ENCODE measurements around the gene CHST15. TPM values are rescaled to one million over a fixed set of nuclear protein-coding genes. Genes with fewer than 3 reads are reported as not detected.

The CHST15 gene
- total and polyA plus RNA-seq, 2 of the 4 experiments (the other 2 are of a cell fraction), result 0.14 to 0.18 TPM

DNA sequence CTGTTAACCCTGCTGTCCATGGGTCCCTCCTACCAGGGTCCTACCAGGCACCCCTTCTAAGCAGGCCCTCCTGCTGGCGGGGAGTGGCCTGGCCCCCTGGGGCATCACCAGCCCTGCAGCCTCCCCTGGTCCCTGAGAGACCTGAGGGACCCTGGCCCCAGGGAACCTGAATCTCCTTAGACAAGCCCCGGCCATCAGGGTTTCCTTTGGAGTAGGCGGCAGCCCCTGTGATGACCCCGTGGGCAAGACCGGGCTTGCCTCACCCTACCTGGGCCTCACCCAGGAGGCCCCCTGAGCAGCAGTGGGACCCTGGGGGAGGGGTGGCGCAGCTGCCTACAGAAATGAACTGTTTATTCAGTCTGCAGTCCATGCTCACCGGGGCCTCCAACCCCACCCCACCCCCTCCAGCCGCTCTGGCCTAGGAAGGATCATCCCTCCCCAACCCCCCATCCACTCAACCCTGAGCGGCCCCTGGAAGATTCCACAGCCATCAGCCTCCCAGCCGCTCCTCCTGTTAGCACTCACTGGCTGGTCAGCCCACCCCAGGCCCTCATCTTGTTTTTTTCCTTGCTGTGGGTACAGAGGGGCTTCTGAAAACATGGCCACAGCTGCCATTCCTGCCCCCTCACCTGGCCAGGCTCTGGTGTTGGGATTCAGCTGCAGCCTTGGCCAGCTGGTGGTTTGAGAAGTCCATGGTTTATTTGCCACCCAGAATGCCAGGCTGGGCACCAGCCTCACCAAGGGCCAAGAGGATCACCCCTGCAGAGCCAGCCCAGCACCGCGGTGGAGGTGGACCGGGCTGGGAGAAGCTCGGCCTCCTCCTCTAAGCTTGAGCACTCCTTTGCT lies 34.8 kb upstream of the CHST15 start:
- intact Hi-C loops (cut with micrococcal nuclease), result no loop called here
- H4K20me1 ChIP-seq (ENCODE audit: insufficient read depth, low read length), result no peaks in the 10 kb centered on the region
- no peak overlapping the region for H3K4me2 ChIP-seq (ENCODE audit: low read depth, low read length)
- POLR2A ChIA-PET (ENCODE audit: unreplicated experiment), result no interaction called here
- no peak overlapping the region for H2AK5ac ChIP-seq (ENCODE audit: low read depth, low read length)
- no peak for TF ChIP-seq RCOR1 (IDR thresholded peaks at IDR 0.05; ENCODE audit: insufficient replicate concordance, low read length)
- no peak for TF ChIP-seq CHD1 (IDR thresholded peaks at IDR 0.05; ENCODE audit: low read depth, low read length)
- no peak for TF ChIP-seq MXI1 (IDR thresholded peaks at IDR 0.05; ENCODE audit: borderline replicate concordance, low read depth, low read length)
- TF ChIP-seq CTCF (conservative IDR thresholded peaks at IDR 0.05; ENCODE audit: low read depth, low read length), result no peak
- TF ChIP-seq RFX5 (IDR thresholded peaks at IDR 0.05; ENCODE audit: low read depth, low read length), result no peak
- no peak for TF ChIP-seq MAZ (IDR thresholded peaks at IDR 0.05; ENCODE audit: borderline replicate concordance, low read depth, low read length)
- no peak for TF ChIP-seq BHLHE40 (IDR thresholded peaks at IDR 0.05; ENCODE audit: low read depth, low read length)
- no peak for TF ChIP-seq CEBPB (IDR thresholded peaks at IDR 0.05; ENCODE audit: low read depth, low read length)
- no peak for TF ChIP-seq RAD21 (IDR thresholded peaks at IDR 0.05; ENCODE audit: low read length)
- H3K4me1 ChIP-seq (ENCODE audit: control insufficient read depth, insufficient read depth, low read length), result no peaks in the 10 kb centered on the region
- ATAC-seq (ENCODE audit: low read depth) (no peak), DNase-seq (no peak)
- no peak overlapping the region for H2BK20ac ChIP-seq (ENCODE audit: low read depth, low read length)
- no peak overlapping the region for H3K23ac ChIP-seq (ENCODE audit: low read depth, low read length)
- in situ Hi-C loops (cut with MboI; ENCODE audit: low sequenced_read_pairs), result no loop called here
- H4K91ac ChIP-seq (ENCODE audit: insufficient read depth, low read depth, low read length), result no peak overlapping the region
- dilution Hi-C loops (cut with HindIII; ENCODE audit: low sequenced_read_pairs, unreplicated experiment), result no loop called here
- peaks cover 8% of the 10 kb centered on the region for H3K9me3 ChIP-seq (ENCODE audit: control insufficient read depth, insufficient read depth, low read length)
- H3K14ac ChIP-seq (replicated peaks; ENCODE audit: low read depth, low read length), result no peak overlapping the region
- WGBS, 2 experiments (ENCODE audit: extremely low coverage in 2 of 2, insufficient read length in 1 of 2), result no CpG with 5 or more reads among the region's 14 CpGs
- no peak overlapping the region for H2AK9ac ChIP-seq (replicated peaks; ENCODE audit: low read depth, low read length, poor library complexity)
- no peak overlapping the region for H3K27ac ChIP-seq (ENCODE audit: insufficient read depth, low read length)
- no peak overlapping the region for H3K4ac ChIP-seq (ENCODE audit: low read depth, low read length)
- H3K4me3 ChIP-seq (ENCODE audit: insufficient read depth, low read depth, low read length), result no peak overlapping the region
- no peaks in the 10 kb centered on the region for H3K36me3 ChIP-seq (ENCODE audit: control insufficient read depth, insufficient read depth, low read length)
- no peak overlapping the region for H4K8ac ChIP-seq (ENCODE audit: low read depth in 2 of 2, low read length in 2 of 2)
- no peaks in the 10 kb centered on the region for H3K27me3 ChIP-seq (ENCODE audit: control insufficient read depth, insufficient read depth, low read length)
- no peak overlapping the region for H2BK15ac ChIP-seq (ENCODE audit: low read depth, low read length)
- H3K79me1 ChIP-seq (ENCODE audit: low read depth in 1 of 2, low read length in 2 of 2), result no peaks in the 10 kb centered on the region
- CTCF ChIA-PET, result no interaction called here
- BruUV-seq (replicated peaks), result no TSS peak
- no peak overlapping the region for H2BK5ac ChIP-seq (ENCODE audit: low read depth, low read length, poor library complexity, severe bottlenecking)
- H3K9ac ChIP-seq (ENCODE audit: low read depth, low read length), result no peak overlapping the region
- H3K18ac ChIP-seq (ENCODE audit: low read depth, low read length), result no peak overlapping the region
- H3K56ac ChIP-seq (ENCODE audit: extremely low read depth, insufficient read depth, low read length), result no peak overlapping the region
- H2AFZ ChIP-seq (replicated peaks; ENCODE audit: low read length, poor library complexity), result no peak overlapping the region
- H3K9me1 ChIP-seq (ENCODE audit: insufficient read depth, low read length), result no peaks in the 10 kb centered on the region
- no peak overlapping the region for H4K5ac ChIP-seq (ENCODE audit: low read depth, low read length)
- no peak overlapping the region for H2BK120ac ChIP-seq (ENCODE audit: low read depth, low read length)

All from IMR-90 (cell line).